Endothelial cell (in vitro differentiated cells): ENCODE data around the gene MAP2. TPM values are rescaled to one million over a fixed set of nuclear protein-coding genes. Genes with fewer than 3 reads are reported as not detected.

Experiments
- DNase-seq: peaks from one replicate; pipeline ENCODE4 v3.0.0; 2021; ENCODE audit warnings: low spot score
- H3K27ac Mint-ChIP-seq: one replicate; pipeline ENCODE4 v1.8.0; 2021; ENCODE audit warnings: mixed read lengths, inconsistent platforms; ENCODE audit not compliant: unreplicated experiment
- H3K27me3 Mint-ChIP-seq: one replicate; pipeline ENCODE4 v1.8.0; 2021; ENCODE audit warnings: mild to moderate bottlenecking, moderate library complexity, mixed read lengths, inconsistent platforms; ENCODE audit not compliant: unreplicated experiment
- H3K36me3 Mint-ChIP-seq: one replicate; pipeline ENCODE4 v1.8.0; 2021; ENCODE audit warnings: mild to moderate bottlenecking, low read depth, mixed read lengths, inconsistent platforms; ENCODE audit not compliant: unreplicated experiment
- H3K4me1 Mint-ChIP-seq: one replicate; pipeline ENCODE4 v1.8.0; 2021; ENCODE audit warnings: mild to moderate bottlenecking, mixed read lengths, inconsistent platforms; ENCODE audit not compliant: unreplicated experiment
- H3K4me3 Mint-ChIP-seq: one replicate; pipeline ENCODE4 v1.8.0; 2021; ENCODE audit warnings: mild to moderate bottlenecking, mixed read lengths, inconsistent platforms; ENCODE audit not compliant: unreplicated experiment
- H3K9me3 Mint-ChIP-seq: one replicate; pipeline ENCODE4 v1.8.0; 2021; ENCODE audit warnings: mixed read lengths, inconsistent platforms; ENCODE audit not compliant: unreplicated experiment
- CTCF ChIP-seq: fragments of 200-600 bp; sonication (generic); IDR thresholded peaks from one replicate; pipeline ENCODE4 v1.5.0; 2021; ENCODE audit warnings: antibody characterized with exemption; ENCODE audit not compliant: unreplicated experiment
- total RNA-seq: library from RNA; stranded (reverse); fragmentation: NEBNext Ultra II Directional; extraction: Animal tissue kit (Norgen Biotek cat#: 25700); gene quantifications from one replicate; pipeline ENCODE4 v1.2.1, GENCODE V29; 2021; ENCODE audit not compliant: unreplicated experiment

The MAP2 gene
- total RNA-seq, 1 donor from 2014 or later, result 2.1 TPM

- no peak overlapping the region for H3K27ac Mint-ChIP-seq
- TF ChIP-seq CTCF, result no peak
- H3K9me3 Mint-ChIP-seq, result no peaks in the 10 kb centered on the region
- H3K4me1 Mint-ChIP-seq, result no peaks in the 10 kb centered on the region
- H3K4me3 Mint-ChIP-seq, result no peak overlapping the region
- DNase-seq, result no peak
- no peaks in the 10 kb centered on the region for H3K36me3 Mint-ChIP-seq
- no peaks in the 10 kb centered on the region for H3K27me3 Mint-ChIP-seq
Measured at GRCh38 chr2:209383212-209383611, 40.6 kb upstream of the MAP2 start.

- no peaks in the 10 kb centered on the region for H3K36me3 Mint-ChIP-seq
- TF ChIP-seq CTCF, result no peak
- H3K9me3 Mint-ChIP-seq, result no peaks in the 10 kb centered on the region
Measured at GRCh38 chr2:209387389-209387788, 36.5 kb upstream of the MAP2 start.

GRCh38 chr2:209388446-209389037, 35.3 kb upstream of the MAP2 start:
- DNase-seq, result no peak
- Mint-ChIP-seq H3K36me3 (no peaks in the 10 kb centered on the region), H3K4me1 (no peaks in the 10 kb centered on the region), H3K4me3 (no peak overlapping the region), H3K27me3 (no peaks in the 10 kb centered on the region), H3K9me3 (no peaks in the 10 kb centered on the region), H3K27ac (no peak overlapping the region)
- TF ChIP-seq CTCF, result no peak

More at GRCh38 chr2:209387389-209387788, 36.5 kb upstream of the MAP2 start:
- no peaks in the 10 kb centered on the region for H3K27me3 Mint-ChIP-seq
- no peak for DNase-seq
- no peaks in the 10 kb centered on the region for H3K4me1 Mint-ChIP-seq
- H3K27ac Mint-ChIP-seq, result no peak overlapping the region
- no peak overlapping the region for H3K4me3 Mint-ChIP-seq

- Mint-ChIP-seq H3K27ac (no peak overlapping the region), H3K9me3 (no peaks in the 10 kb centered on the region), H3K4me1 (no peaks in the 10 kb centered on the region), H3K27me3 (no peaks in the 10 kb centered on the region), H3K36me3 (no peaks in the 10 kb centered on the region), H3K4me3 (no peak overlapping the region)
- DNase-seq, result no peak
- no peak for TF ChIP-seq CTCF
Measured at GRCh38 chr2:209389171-209389618, 34.7 kb upstream of the MAP2 start.

- Mint-ChIP-seq H3K27me3 (no peaks in the 10 kb centered on the region), H3K4me1 (no peaks in the 10 kb centered on the region), H3K4me3 (no peak overlapping the region), H3K9me3 (no peaks in the 10 kb centered on the region), H3K36me3 (no peaks in the 10 kb centered on the region), H3K27ac (no peak overlapping the region)
- TF ChIP-seq CTCF, result no peak
- no peak for DNase-seq
Measured at GRCh38 chr2:209390839-209391238, 33.0 kb upstream of the MAP2 start.
